Tibial nerve (tissue), 4 donors: Measurements from ENCODE around the gene SMIM8. TPM values are rescaled to one million over a fixed set of nuclear protein-coding genes. Genes with fewer than 3 reads are reported as not detected.

Source experiments
- DNase-seq, 2 donors: peaks; one replicate each; pipeline ENCODE4 v3.0.0-alpha.2; 2019; ENCODE audit warnings: low spot score in 2 of 2
- H3K27ac ChIP-seq, 4 donors: fragments of 200-600 bp; sonication (generic) in 3 of 4; one replicate each; pipeline ENCODE4 v1.5.1; 2017 to 2019; ENCODE audit warnings: mild to moderate bottlenecking in 1 of 4
- H3K27me3 ChIP-seq, 2 donors: fragments of 200-600 bp; sonication (generic) in 1 of 2; one replicate each; pipeline versions ENCODE4 v1.5.1 to v1.6.0; 2017 to 2019
- H3K36me3 ChIP-seq, 3 donors: fragments of 200-600 bp; sonication (generic); one replicate each; pipeline ENCODE4 v1.5.1; 2018 to 2019
- H3K4me1 ChIP-seq, 4 donors: fragments of 200-600 bp; sonication (generic) in 3 of 4; one replicate each; pipeline ENCODE4 v1.5.1; 2017 to 2019
- H3K4me3 ChIP-seq, 4 donors: fragments of 200-600 bp; sonication (generic) in 3 of 4; one replicate each; pipeline ENCODE4 v1.5.1; 2017 to 2019; ENCODE audit warnings: mild to moderate bottlenecking in 1 of 4, moderate library complexity in 1 of 4
- H3K9me3 ChIP-seq, 4 donors: fragments of 200-600 bp; sonication (generic) in 3 of 4; one replicate each; pipeline ENCODE4 v1.5.1; 2017 to 2019
- CTCF ChIP-seq, 5 experiments: fragments of 200-600 bp in 3 of 5; fragments of 450-650 bp in 2 of 5; sonication (generic) in 3 of 5; IDR thresholded peaks; one replicate each; pipeline ENCODE4 v1.5.1; 2016 to 2019; ENCODE audit warnings: antibody characterized with exemption in 5 of 5, mild to moderate bottlenecking in 3 of 5, moderate library complexity in 2 of 5
- EP300 ChIP-seq, 2 donors: sonication (generic); formaldehyde crosslinking; IDR thresholded peaks; one replicate each; pipeline ENCODE4 v1.6.1; 2017; ENCODE audit warnings: antibody characterized with exemption in 2 of 2, mild to moderate bottlenecking in 1 of 2
- POLR2A ChIP-seq, 2 donors: fragments of 450-650 bp; IDR thresholded peaks; one replicate each; pipeline ENCODE4 v1.6.1; 2017; ENCODE audit warnings: antibody characterized with exemption in 2 of 2, mild to moderate bottlenecking in 2 of 2, moderate library complexity in 2 of 2
- WGBS, 2 donors: methylation state at CpG; one replicate each; pipeline ENCODE4 v1.1.5; 2018; 5-methylcytosine and 5-hydroxymethylcytosine counted together
- total RNA-seq, 4 donors: library from RNA; depleted of rRNA; stranded (reverse); fragments of >200 nt; gene quantifications; one replicate each; pipeline ENCODE4 v1.1.0, GENCODE V29; 2016

Gene SMIM8
- total RNA-seq, 4 donors from 2014 or later: 10.0 to 25.1 (median 11.9) TPM

DNA sequence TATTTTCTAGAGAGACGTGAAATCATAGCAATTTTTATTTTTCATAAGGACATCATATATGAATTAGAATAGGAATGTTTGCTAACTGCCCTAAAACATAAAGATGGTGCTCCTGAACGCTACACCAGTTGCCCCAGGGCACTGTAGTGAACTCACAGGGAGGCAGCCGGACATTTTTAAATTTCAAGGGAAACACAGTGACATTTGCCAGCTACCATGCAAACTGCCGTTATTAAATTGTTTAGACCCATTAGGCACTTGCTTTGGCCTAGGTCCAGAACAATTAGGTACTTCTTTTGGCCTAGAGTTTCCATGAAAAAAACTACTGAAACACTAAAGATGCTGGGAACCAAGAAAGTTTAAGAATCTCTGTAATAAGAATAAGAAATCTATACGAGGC, 60.5 kb downstream of the SMIM8 start:
- 71 to 72% methylated on average over 5 of the region's 5 CpGs for WGBS, 2 donors
- TF ChIP-seq POLR2A (IDR thresholded peaks at IDR 0.05) (no peak), CTCF (IDR thresholded peaks at IDR 0.05) (no peak), EP300 (IDR thresholded peaks at IDR 0.05) (no peak)
- Histone ChIP-seq H3K27ac (no peak overlapping the region), H3K27me3 (no peaks in the 10 kb centered on the region), H3K4me3 (no peak overlapping the region), H3K4me1 (no peaks in the 10 kb centered on the region), H3K36me3 (peaks cover 0 to 4% (median 0%) of the 10 kb centered on the region in 3 donors), H3K9me3 (no peaks in the 10 kb centered on the region)
- DNase-seq: no peak

DNA sequence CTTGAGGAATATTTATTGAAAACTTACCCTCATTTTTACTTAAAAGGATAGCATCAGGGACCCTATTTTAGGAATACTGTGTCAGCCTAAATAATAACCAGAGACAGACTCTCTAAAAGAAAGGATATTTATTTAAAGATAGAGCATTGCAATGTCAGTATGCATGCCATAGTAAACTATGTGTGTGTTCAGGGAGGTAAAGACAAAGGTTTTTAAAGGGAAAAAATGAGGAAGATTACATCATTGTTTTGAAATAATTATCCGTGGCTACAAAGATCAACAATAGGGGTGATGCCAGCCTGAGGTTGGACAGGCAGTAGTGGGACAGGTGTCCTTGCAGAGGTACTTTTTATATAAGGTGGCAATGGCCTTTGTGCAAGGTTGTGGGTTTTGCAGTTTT, 61.6 kb downstream of the SMIM8 start:
- peaks cover 0 to 4% (median 0%) of the 10 kb centered on the region in 3 donors for H3K36me3 ChIP-seq
- H3K27me3 ChIP-seq: no peaks in the 10 kb centered on the region
- H3K27ac ChIP-seq: no peak overlapping the region
- no peaks in the 10 kb centered on the region for H3K9me3 ChIP-seq
- H3K4me3 ChIP-seq: no peak overlapping the region
- H3K4me1 ChIP-seq: no peaks in the 10 kb centered on the region
- TF ChIP-seq EP300 (IDR thresholded peaks at IDR 0.05): no peak
- no peak for TF ChIP-seq POLR2A (IDR thresholded peaks at IDR 0.05)
- no peak for TF ChIP-seq CTCF (IDR thresholded peaks at IDR 0.05)
- WGBS, 2 donors: 56 to 58% methylated on average over 1 of the region's 1 CpG
- no peak for DNase-seq

- Histone ChIP-seq H3K4me1 (no peaks in the 10 kb centered on the region), H3K27ac (no peak overlapping the region), H3K9me3 (no peaks in the 10 kb centered on the region), H3K36me3 (peaks cover 0 to 4% (median 0%) of the 10 kb centered on the region in 3 donors), H3K27me3 (no peaks in the 10 kb centered on the region), H3K4me3 (no peak overlapping the region)
- 78 to 81% methylated on average over 3 of the region's 3 CpGs for WGBS, 2 donors
- no peak for DNase-seq
- TF ChIP-seq EP300 (IDR thresholded peaks at IDR 0.05) (no peak), CTCF (IDR thresholded peaks at IDR 0.05) (no peak), POLR2A (IDR thresholded peaks at IDR 0.05) (no peak)
Measured at GRCh38 chr6:87384449-87384848, 62.1 kb downstream of the SMIM8 start.

- Histone ChIP-seq H3K9me3 (no peaks in the 10 kb centered on the region), H3K4me1 (no peaks in the 10 kb centered on the region), H3K4me3 (no peak overlapping the region), H3K27ac (no peak overlapping the region), H3K27me3 (no peaks in the 10 kb centered on the region), H3K36me3 (no peaks in the 10 kb centered on the region)
- TF ChIP-seq EP300 (IDR thresholded peaks at IDR 0.05): no peak
- no peak for TF ChIP-seq CTCF (IDR thresholded peaks at IDR 0.05)
- no peak for TF ChIP-seq POLR2A (IDR thresholded peaks at IDR 0.05)
- DNase-seq: no peak
- WGBS, 2 donors: 54 to 58% methylated on average over 3 of the region's 3 CpGs
Measured at GRCh38 chr6:87391334-87391733, 68.9 kb downstream of the SMIM8 start.

Other genes starting within 250 kb of the SMIM8 start
- gene CGA, start 227.5 kb upstream of the SMIM8 start, total RNA-seq: not detected
- gene ZNF292, start 167.0 kb upstream of the SMIM8 start, total RNA-seq: 10 to 100 TPM; 35.5 to 48.3 (median 43.9) TPM
- gene GJB7, start 6.7 kb downstream of the SMIM8 start, total RNA-seq: not detected
- 1 to 10 TPM; 2.2 to 4.5 (median 3.3) TPM for gene C6orf163, start 22.2 kb downstream of the SMIM8 start, total RNA-seq
- not detected for gene CFAP206, start 85.4 kb downstream of the SMIM8 start, total RNA-seq
- 10 to 100 TPM; 23.7 to 35.8 (median 26.3) TPM for gene SLC35A1, start 150.4 kb downstream of the SMIM8 start, total RNA-seq